H9 (cell line): ENCODE measurements around the gene OR52H1. TPM values are rescaled to one million over a fixed set of nuclear protein-coding genes. Genes with fewer than 3 reads are reported as not detected.

Source experiments
- DNase-seq: peaks from one replicate; pipeline ENCODE4 v3.0.0-alpha.2; 2017
- H2AFZ ChIP-seq: one replicate; pipeline ENCODE4 v1.6.1; 2013; ENCODE audit warnings: mild to moderate bottlenecking, low read length, control low read depth, moderate library complexity
- H2AK5ac ChIP-seq: 2 replicates; pipeline ENCODE4 v1.6.1; 2013; ENCODE audit warnings: low read length, control low read depth, mixed read lengths; ENCODE audit not compliant: insufficient read length
- H2BK120ac ChIP-seq: one replicate; pipeline ENCODE4 v1.6.1; 2013; ENCODE audit warnings: low read depth, mild to moderate bottlenecking, low read length, control low read depth, inconsistent platforms; ENCODE audit not compliant: poor library complexity, severe bottlenecking
- H2BK12ac ChIP-seq: 2 replicates; pipeline ENCODE4 v1.6.1; 2013; ENCODE audit warnings: low read length, control low read depth, mixed read lengths, low read depth; ENCODE audit not compliant: insufficient read length
- H2BK15ac ChIP-seq: 2 replicates; pipeline ENCODE4 v1.6.1; 2013; ENCODE audit warnings: low read depth, low read length, control low read depth
- H2BK20ac ChIP-seq: one replicate; pipeline ENCODE4 v1.6.1; 2013; ENCODE audit warnings: low read depth, mild to moderate bottlenecking, low read length, control low read depth, inconsistent platforms; ENCODE audit not compliant: poor library complexity, severe bottlenecking
- H2BK5ac ChIP-seq: 2 replicates; pipeline ENCODE4 v1.6.1; 2013; ENCODE audit warnings: low read length, control low read depth, mixed read lengths; ENCODE audit not compliant: insufficient read length
- H3K14ac ChIP-seq: 2 replicates; pipeline ENCODE4 v1.6.1; 2013; ENCODE audit warnings: low read length, control low read depth; ENCODE audit not compliant: insufficient read depth
- H3K18ac ChIP-seq: 2 replicates; pipeline ENCODE4 v1.6.1; 2013; ENCODE audit warnings: low read depth, mild to moderate bottlenecking, mixed read lengths, low read length, control low read depth; ENCODE audit not compliant: insufficient read length
- H3K23ac ChIP-seq: 2 replicates; pipeline ENCODE4 v1.6.1; 2013; ENCODE audit warnings: low read length, control low read depth, mixed read lengths, low read depth; ENCODE audit not compliant: insufficient read length
- H3K23me2 ChIP-seq: 2 replicates; pipeline ENCODE4 v1.6.1; 2013; ENCODE audit warnings: low read depth, mild to moderate bottlenecking, mixed read lengths, low read length, control low read depth; ENCODE audit not compliant: insufficient read length, poor library complexity, severe bottlenecking
- H3K27ac ChIP-seq: 2 replicates; pipeline ENCODE4 v1.5.1; 2013; ENCODE audit warnings: low read length, control low read depth, mixed read lengths, low read depth; ENCODE audit not compliant: insufficient read length
- H3K27me3 ChIP-seq: 2 replicates; pipeline ENCODE4 v1.6.1; 2013; ENCODE audit warnings: low read length, control low read depth, inconsistent platforms; ENCODE audit not compliant: insufficient read depth
- H3K4ac ChIP-seq: 2 replicates; pipeline ENCODE4 v1.6.1; 2013; ENCODE audit warnings: low read depth, mild to moderate bottlenecking, control low read depth, inconsistent platforms, low read length, moderate library complexity
- H3K4me1 ChIP-seq: 2 replicates; pipeline ENCODE4 v1.6.1; 2013; ENCODE audit warnings: low read length, control low read depth, inconsistent platforms; ENCODE audit not compliant: insufficient read depth
- H3K4me2 ChIP-seq: 2 replicates; pipeline ENCODE4 v1.6.1; 2013; ENCODE audit warnings: low read length, control low read depth, mixed read lengths; ENCODE audit not compliant: insufficient read length, insufficient read depth
- H3K56ac ChIP-seq: 2 replicates; pipeline ENCODE4 v1.6.1; 2013; ENCODE audit warnings: low read depth, mild to moderate bottlenecking, mixed read lengths, low read length, control low read depth; ENCODE audit not compliant: insufficient read length
- H3K79me1 ChIP-seq: 2 replicates; pipeline ENCODE4 v1.6.1; 2013; ENCODE audit warnings: low read depth, mild to moderate bottlenecking, moderate library complexity, low read length, control low read depth, inconsistent platforms; ENCODE audit not compliant: insufficient read depth, poor library complexity, severe bottlenecking
- H3K79me2 ChIP-seq: 2 replicates; pipeline ENCODE4 v1.6.1; 2013; ENCODE audit warnings: low read length, control low read depth, inconsistent platforms; ENCODE audit not compliant: insufficient read depth
- H3K9ac ChIP-seq: 2 replicates; pipeline ENCODE4 v1.6.1; 2013; ENCODE audit warnings: low read length, control low read depth, mixed read lengths; ENCODE audit not compliant: insufficient read length; ENCODE audit errors: extremely low read depth
- H3K9me3 ChIP-seq: one replicate; pipeline ENCODE4 v1.6.1; 2013; ENCODE audit warnings: low read depth, low read length, inconsistent platforms; ENCODE audit not compliant: control insufficient read depth
- H3T11ph ChIP-seq: one replicate; pipeline ENCODE4 v1.6.1; 2013; ENCODE audit warnings: mild to moderate bottlenecking, low read length, control low read depth, inconsistent platforms
- H4K20me1 ChIP-seq: one replicate; pipeline ENCODE4 v1.6.1; 2013; ENCODE audit not compliant: control insufficient read depth, insufficient read length, insufficient read depth
- H4K5ac ChIP-seq: 2 replicates; pipeline ENCODE4 v1.6.1; 2013; ENCODE audit warnings: low read depth, mild to moderate bottlenecking, mixed read lengths, low read length, control low read depth; ENCODE audit not compliant: insufficient read length
- H4K8ac ChIP-seq: replicated peaks from 2 replicates; pipeline ENCODE4 v1.6.1; 2013; ENCODE audit warnings: low read length, control low read depth, mixed read lengths, low read depth; ENCODE audit not compliant: insufficient read length
- H4K91ac ChIP-seq: 2 replicates; pipeline ENCODE4 v1.6.1; 2013; ENCODE audit warnings: low read depth, mild to moderate bottlenecking, moderate library complexity, mixed read lengths, low read length, control low read depth; ENCODE audit not compliant: insufficient read length
- H3K27ac Mint-ChIP-seq, 3 experiments: 2 replicates in 2 of 3; 3 replicates in 1 of 3; pipeline ENCODE4 v1.8.0; 2020 to 2021; ENCODE audit warnings: mixed read lengths in 3 of 3, mild to moderate bottlenecking in 1 of 3, moderate library complexity in 1 of 3
- H3K27me3 Mint-ChIP-seq: 2 replicates; pipeline ENCODE4 v1.8.0; 2021; ENCODE audit warnings: low read depth, mild to moderate bottlenecking, moderate library complexity, mixed read lengths
- H3K36me3 Mint-ChIP-seq, 3 experiments: 2 replicates in 2 of 3; 3 replicates in 1 of 3; pipeline ENCODE4 v1.8.0; 2020 to 2021; ENCODE audit warnings: low read depth in 3 of 3, mixed read lengths in 3 of 3; ENCODE audit not compliant: insufficient read depth in 1 of 3
- H3K4me1 Mint-ChIP-seq, 2 experiments: 2 replicates each; pipeline ENCODE4 v1.8.0; 2020; ENCODE audit warnings: mixed read lengths in 2 of 2
- H3K4me3 Mint-ChIP-seq, 2 experiments: 2 replicates in 1 of 2; 3 replicates in 1 of 2; pipeline ENCODE4 v1.8.0; 2020 to 2021; ENCODE audit warnings: mild to moderate bottlenecking in 2 of 2, mixed read lengths in 2 of 2, moderate library complexity in 1 of 2
- H3K9me3 Mint-ChIP-seq, 2 experiments: 2 replicates in 1 of 2; 3 replicates in 1 of 2; pipeline ENCODE4 v1.8.0; 2020; ENCODE audit warnings: mild to moderate bottlenecking in 2 of 2, mixed read lengths in 2 of 2, moderate library complexity in 1 of 2
- CTCF ChIP-seq: fragments of 200-600 bp; sonication (generic); conservative IDR thresholded peaks from 3 replicates; pipeline ENCODE4 v1.8.0; 2021; ENCODE audit warnings: antibody characterized with exemption, mild to moderate bottlenecking
- WGBS: extraction: QIAGEN DNeasy Blood & Tissue Kit; methylation state at CpG from one replicate; pipeline ENCODE4 v1.1.7; 2013; ENCODE audit warnings: missing lambda C conversion rate, low lambda C conversion rate, mixed read lengths; ENCODE audit not compliant: insufficient read length; ENCODE audit errors: extremely low coverage; 5-methylcytosine and 5-hydroxymethylcytosine counted together
- long read RNA-seq: library from polyadenylated mRNA; unstranded; transcript quantifications from one replicate; pipeline ENCODE4 v2.0.0, GENCODE V29; 2020
- total RNA-seq: library from RNA; stranded (reverse); gene quantifications from 2 replicates; pipeline ENCODE4 v1.2.1, GENCODE V29; 2021

Gene OR52H1
- not detected in 2 replicates for total RNA-seq
- long read RNA-seq, result 0 reads

DNA sequence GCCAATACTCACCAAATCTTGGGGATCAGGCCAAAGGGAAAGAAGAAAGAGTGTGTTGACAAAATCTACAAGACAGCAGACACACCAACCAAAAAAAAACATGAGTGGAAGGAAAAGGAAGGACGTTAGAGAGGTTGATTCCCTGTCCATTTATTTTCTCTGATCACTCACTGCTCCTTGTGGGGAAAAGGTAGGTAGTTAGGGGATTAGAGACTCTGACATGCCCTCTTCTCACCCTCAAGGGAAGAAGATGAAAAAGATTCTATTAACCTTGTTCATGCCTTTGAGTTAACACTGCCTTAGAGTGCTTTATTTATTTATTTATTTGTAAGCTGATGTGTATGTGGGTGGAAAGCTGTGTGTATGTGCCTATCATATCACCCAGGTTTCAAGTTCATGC lies at the start of gene OR52H1:
TSS of gene OR52H1 (minus strand) at position 101 of the 400 bp plus-strand sequence. CDS start 3,035 bp downstream, outside the sequence.
- H3K27ac ChIP-seq, result no peak within 1 kb of the TSS
- no peak for DNase-seq
- no peak within 1 kb of the TSS for H3K56ac ChIP-seq
- H2BK5ac ChIP-seq, result no peak within 1 kb of the TSS
- H4K20me1 ChIP-seq, result no peaks in the 10 kb centered on the region
- no peak within 1 kb of the TSS for H3K4ac ChIP-seq
- Mint-ChIP-seq H3K9me3 (no peaks in the 10 kb centered on the region), H3K4me3 (no peak within 1 kb of the TSS), H3K27me3 (peaks cover 3% of the 10 kb centered on the region; the same call in 1 of the 2 replicates), H3K4me1 (no peaks in the 10 kb centered on the region), H3K27ac (no peak within 1 kb of the TSS), H3K36me3 (no peaks in the 10 kb centered on the region)
- H3K4me1 ChIP-seq, result no peaks in the 10 kb centered on the region
- no peaks in the 10 kb centered on the region for H3K27me3 ChIP-seq
- no peak within 1 kb of the TSS for H2BK20ac ChIP-seq
- no peak within 1 kb of the TSS for H2BK120ac ChIP-seq
- no peak within 1 kb of the TSS for H4K5ac ChIP-seq
- H3K23ac ChIP-seq, result no peak within 1 kb of the TSS
- no peak within 1 kb of the TSS for H2AK5ac ChIP-seq
- H3K18ac ChIP-seq, result no peak within 1 kb of the TSS
- no peak within 1 kb of the TSS for H2BK12ac ChIP-seq
- no peak within 1 kb of the TSS for H3T11ph ChIP-seq
- no peak within 1 kb of the TSS for H2BK15ac ChIP-seq
- no peak within 1 kb of the TSS for H3K4me2 ChIP-seq
- no peaks in the 10 kb centered on the region for H3K9me3 ChIP-seq
- no peak within 1 kb of the TSS for H4K8ac ChIP-seq
- no CpG with 5 or more reads among the region's 1 CpG for WGBS
- no peak within 1 kb of the TSS for H2AFZ ChIP-seq
- H3K23me2 ChIP-seq, result no peaks in the 10 kb centered on the region
- H3K79me2 ChIP-seq, result no peaks in the 10 kb centered on the region
- H3K79me1 ChIP-seq, result no peaks in the 10 kb centered on the region
- TF ChIP-seq CTCF, result no peak
- H3K9ac ChIP-seq, result no peak within 1 kb of the TSS
- no peak within 1 kb of the TSS for H3K14ac ChIP-seq
- H4K91ac ChIP-seq, result no peak within 1 kb of the TSS
